HL-60 (cell line): ENCODE data around the gene MADCAM1.

Experiments used
- DNase-seq, 2 experiments: peaks; one replicate each; pipeline ENCODE4 v3.0.0-alpha.2; 2010 to 2020; ENCODE audit warnings: low read depth in 1 of 2, low spot score in 1 of 2
- H3K27ac ChIP-seq: fragments of 250-450 bp; sonication (Bioruptor Pico); replicated peaks from 2 replicates; pipeline ENCODE4 v1.5.1; 2020; ENCODE audit warnings: mild to moderate bottlenecking, moderate library complexity
- H3K27me3 ChIP-seq: fragments of 250-450 bp; sonication (Bioruptor Pico); 2 replicates; pipeline ENCODE4 v1.5.1; 2021; ENCODE audit warnings: mild to moderate bottlenecking, moderate library complexity; ENCODE audit not compliant: insufficient read depth, poor library complexity, severe bottlenecking
- H3K4me3 ChIP-seq: replicated peaks from 2 replicates; pipeline ENCODE4 v1.5.1; 2011; ENCODE audit warnings: mild to moderate bottlenecking, control low read depth, low read length; ENCODE audit not compliant: insufficient read depth
- GABPA ChIP-seq: IDR thresholded peaks from 2 replicates; pipeline ENCODE4 v1.6.1; 2012; ENCODE audit warnings: low read depth
- POLR2AphosphoS5 ChIP-seq: IDR thresholded peaks from 2 replicates; pipeline ENCODE4 v1.6.1; 2012; ENCODE audit warnings: low read depth
- SPI1 ChIP-seq: IDR thresholded peaks from 2 replicates; pipeline ENCODE4 v1.6.1; 2012; ENCODE audit warnings: low read depth, mild to moderate bottlenecking, borderline replicate concordance
- TF ChIP-seq, protein P1 (sequence below): IDR thresholded peaks from 2 replicates; pipeline ENCODE4 v1.6.1; 2012; ENCODE audit warnings: low read depth; ENCODE audit not compliant: insufficient replicate concordance
- TF ChIP-seq, protein P2 (sequence below): IDR thresholded peaks from one replicate; pipeline ENCODE4 v1.5.1; 2011; ENCODE audit warnings: low read length, control low read depth, inconsistent platforms; ENCODE audit not compliant: insufficient read depth

MADCAM1 gene

DNA sequence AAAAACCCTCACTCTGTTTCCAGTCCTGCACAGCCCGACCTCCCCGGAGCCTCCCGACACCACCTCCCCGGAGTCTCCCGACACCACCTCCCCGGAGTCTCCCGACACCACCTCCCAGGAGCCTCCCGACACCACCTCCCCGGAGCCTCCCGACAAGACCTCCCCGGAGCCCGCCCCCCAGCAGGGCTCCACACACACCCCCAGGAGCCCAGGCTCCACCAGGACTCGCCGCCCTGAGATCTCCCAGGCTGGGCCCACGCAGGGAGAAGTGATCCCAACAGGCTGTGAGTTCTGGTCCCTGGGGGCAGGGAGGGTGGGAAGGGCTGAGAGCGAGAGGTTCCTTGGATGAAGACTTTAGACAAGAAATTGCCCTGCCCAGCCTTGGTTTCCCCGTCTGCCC lies 5.4 kb downstream of the MADCAM1 start:
- DNase-seq: no peak
- Histone ChIP-seq H3K4me3 (no peak overlapping the region), H3K27ac (no peak overlapping the region), H3K27me3 (peaks cover 14% of the 10 kb centered on the region)
- TF ChIP-seq SPI1 (no peak), GABPA (no peak), POLR2AphosphoS5 (no peak)
- TF ChIP-seq, protein P1, sequence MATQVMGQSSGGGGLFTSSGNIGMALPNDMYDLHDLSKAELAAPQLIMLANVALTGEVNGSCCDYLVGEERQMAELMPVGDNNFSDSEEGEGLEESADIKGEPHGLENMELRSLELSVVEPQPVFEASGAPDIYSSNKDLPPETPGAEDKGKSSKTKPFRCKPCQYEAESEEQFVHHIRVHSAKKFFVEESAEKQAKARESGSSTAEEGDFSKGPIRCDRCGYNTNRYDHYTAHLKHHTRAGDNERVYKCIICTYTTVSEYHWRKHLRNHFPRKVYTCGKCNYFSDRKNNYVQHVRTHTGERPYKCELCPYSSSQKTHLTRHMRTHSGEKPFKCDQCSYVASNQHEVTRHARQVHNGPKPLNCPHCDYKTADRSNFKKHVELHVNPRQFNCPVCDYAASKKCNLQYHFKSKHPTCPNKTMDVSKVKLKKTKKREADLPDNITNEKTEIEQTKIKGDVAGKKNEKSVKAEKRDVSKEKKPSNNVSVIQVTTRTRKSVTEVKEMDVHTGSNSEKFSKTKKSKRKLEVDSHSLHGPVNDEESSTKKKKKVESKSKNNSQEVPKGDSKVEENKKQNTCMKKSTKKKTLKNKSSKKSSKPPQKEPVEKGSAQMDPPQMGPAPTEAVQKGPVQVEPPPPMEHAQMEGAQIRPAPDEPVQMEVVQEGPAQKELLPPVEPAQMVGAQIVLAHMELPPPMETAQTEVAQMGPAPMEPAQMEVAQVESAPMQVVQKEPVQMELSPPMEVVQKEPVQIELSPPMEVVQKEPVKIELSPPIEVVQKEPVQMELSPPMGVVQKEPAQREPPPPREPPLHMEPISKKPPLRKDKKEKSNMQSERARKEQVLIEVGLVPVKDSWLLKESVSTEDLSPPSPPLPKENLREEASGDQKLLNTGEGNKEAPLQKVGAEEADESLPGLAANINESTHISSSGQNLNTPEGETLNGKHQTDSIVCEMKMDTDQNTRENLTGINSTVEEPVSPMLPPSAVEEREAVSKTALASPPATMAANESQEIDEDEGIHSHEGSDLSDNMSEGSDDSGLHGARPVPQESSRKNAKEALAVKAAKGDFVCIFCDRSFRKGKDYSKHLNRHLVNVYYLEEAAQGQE: no peak
- TF ChIP-seq, protein P2, sequence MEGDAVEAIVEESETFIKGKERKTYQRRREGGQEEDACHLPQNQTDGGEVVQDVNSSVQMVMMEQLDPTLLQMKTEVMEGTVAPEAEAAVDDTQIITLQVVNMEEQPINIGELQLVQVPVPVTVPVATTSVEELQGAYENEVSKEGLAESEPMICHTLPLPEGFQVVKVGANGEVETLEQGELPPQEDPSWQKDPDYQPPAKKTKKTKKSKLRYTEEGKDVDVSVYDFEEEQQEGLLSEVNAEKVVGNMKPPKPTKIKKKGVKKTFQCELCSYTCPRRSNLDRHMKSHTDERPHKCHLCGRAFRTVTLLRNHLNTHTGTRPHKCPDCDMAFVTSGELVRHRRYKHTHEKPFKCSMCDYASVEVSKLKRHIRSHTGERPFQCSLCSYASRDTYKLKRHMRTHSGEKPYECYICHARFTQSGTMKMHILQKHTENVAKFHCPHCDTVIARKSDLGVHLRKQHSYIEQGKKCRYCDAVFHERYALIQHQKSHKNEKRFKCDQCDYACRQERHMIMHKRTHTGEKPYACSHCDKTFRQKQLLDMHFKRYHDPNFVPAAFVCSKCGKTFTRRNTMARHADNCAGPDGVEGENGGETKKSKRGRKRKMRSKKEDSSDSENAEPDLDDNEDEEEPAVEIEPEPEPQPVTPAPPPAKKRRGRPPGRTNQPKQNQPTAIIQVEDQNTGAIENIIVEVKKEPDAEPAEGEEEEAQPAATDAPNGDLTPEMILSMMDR: no peak

DNA sequence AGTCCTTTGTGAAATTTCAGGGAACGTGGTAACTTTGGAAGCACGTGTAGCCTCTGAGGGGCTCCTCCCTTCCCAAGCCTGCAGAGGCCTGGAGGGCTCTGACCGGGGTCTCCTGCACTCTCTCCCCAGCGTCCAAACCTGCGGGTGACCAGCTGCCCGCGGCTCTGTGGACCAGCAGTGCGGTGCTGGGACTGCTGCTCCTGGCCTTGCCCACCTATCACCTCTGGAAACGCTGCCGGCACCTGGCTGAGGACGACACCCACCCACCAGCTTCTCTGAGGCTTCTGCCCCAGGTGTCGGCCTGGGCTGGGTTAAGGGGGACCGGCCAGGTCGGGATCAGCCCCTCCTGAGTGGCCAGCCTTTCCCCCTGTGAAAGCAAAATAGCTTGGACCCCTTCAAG lies 8.3 kb downstream of the MADCAM1 start:
- no peak overlapping the region for H3K4me3 ChIP-seq
- TF ChIP-seq, protein P2: no peak
- TF ChIP-seq, protein P1: no peak
- TF ChIP-seq SPI1 (no peak), POLR2AphosphoS5 (no peak), GABPA (no peak)
- no peak overlapping the region for H3K27ac ChIP-seq
- no peak for DNase-seq
- no peaks in the 10 kb centered on the region for H3K27me3 ChIP-seq

DNA sequence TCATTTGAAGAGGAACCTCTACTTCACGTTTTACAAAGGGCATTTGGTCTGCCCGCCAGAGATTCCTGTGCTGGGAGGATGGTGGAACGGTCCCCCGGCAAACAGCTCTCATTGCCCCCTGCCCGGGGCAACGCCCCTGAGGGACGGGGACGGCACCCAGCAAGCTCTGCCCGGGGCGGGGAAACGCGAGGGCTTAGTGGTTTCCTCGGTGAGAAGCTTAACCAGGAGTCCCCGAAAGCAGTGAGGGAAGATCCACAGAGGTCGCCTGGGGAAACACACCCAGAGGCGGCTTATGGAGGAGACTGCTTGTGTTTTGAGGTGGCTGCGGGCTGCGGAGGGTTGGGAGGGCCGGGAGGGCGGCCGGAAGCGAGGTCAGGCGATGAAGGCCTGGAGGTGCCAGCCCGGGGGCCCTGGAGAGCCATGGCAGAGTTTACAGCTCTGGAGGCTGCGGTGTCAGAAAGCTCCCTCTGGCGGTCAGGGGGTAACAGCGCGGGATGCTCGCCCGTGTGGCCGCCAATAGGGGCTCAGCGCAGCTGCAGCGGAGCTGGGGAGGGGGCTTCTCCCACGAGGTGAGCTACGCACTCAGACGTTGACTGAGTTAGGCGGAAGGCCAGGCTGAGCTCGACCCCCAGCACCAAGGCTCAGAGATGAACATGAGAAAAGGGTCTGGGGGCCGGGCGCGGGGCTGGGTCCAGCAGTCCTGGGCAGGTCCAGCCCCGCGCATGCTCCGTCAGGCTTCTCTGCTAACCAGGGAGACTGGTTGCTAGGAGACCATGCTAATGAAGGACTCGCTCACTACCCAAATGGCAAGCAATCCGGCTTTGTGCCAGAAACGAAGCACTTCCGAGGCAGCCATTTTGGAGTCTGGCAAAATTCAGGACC lies 10.4 kb downstream of the MADCAM1 start:
- Histone ChIP-seq H3K27me3 (no peaks in the 10 kb centered on the region), H3K4me3 (peak overlapping the region; percentile 94), H3K27ac (peak overlapping the region; percentile 98)
- TF ChIP-seq, protein P2: peak; percentile 96
- TF ChIP-seq POLR2AphosphoS5: peak; percentile 9; the same call in 1 of the 2 replicates
- TF ChIP-seq, protein P1: no peak
- peak; percentile 98 for DNase-seq
